NB4 (cell line): ENCODE measurements around the gene TM4SF1.

ENCODE experiments used
- POLR2A ChIP-seq: IDR thresholded peaks from 2 replicates; pipeline ENCODE4 v1.6.1; 2011; ENCODE audit warnings: mild to moderate bottlenecking; ENCODE audit not compliant: insufficient read length; ENCODE audit errors: extremely low read depth
- TF ChIP-seq, protein P1 (sequence below): IDR thresholded peaks from one replicate; pipeline ENCODE4 v1.5.1; 2012; ENCODE audit warnings: low read depth, low read length

DNA sequence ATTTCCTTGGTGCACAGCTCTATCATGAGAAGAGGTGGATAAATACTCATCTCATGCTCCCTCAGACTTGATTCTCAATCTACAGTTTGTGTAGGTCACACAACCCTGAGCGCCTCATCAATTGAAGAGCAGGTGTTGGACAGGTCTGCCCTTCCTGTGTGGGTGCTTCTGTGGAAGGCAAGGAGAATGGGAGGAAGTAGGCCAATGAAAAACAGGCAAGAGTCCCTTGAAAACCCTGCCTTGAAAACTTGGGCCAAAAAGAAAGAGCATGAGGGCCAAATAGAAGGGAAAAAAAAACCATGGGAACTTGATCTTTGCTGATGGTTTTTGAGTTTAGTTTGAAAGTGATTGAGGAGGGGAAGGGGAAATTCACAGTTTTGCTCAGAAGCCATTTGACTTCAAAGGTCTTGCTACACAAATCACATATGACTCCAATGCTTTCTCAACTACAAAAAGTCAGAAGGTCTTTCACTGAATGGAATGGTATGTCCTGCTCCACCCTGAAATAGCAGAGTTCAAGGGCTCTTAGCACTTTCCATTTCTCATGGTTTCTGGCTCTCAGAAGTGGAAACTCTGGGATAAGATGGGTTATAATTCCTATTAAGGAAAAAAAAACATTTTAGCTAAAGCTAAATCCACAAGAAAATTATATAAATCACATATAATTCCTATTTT is 37.2 kb upstream of the TM4SF1 start:
- TF ChIP-seq, protein P1, sequence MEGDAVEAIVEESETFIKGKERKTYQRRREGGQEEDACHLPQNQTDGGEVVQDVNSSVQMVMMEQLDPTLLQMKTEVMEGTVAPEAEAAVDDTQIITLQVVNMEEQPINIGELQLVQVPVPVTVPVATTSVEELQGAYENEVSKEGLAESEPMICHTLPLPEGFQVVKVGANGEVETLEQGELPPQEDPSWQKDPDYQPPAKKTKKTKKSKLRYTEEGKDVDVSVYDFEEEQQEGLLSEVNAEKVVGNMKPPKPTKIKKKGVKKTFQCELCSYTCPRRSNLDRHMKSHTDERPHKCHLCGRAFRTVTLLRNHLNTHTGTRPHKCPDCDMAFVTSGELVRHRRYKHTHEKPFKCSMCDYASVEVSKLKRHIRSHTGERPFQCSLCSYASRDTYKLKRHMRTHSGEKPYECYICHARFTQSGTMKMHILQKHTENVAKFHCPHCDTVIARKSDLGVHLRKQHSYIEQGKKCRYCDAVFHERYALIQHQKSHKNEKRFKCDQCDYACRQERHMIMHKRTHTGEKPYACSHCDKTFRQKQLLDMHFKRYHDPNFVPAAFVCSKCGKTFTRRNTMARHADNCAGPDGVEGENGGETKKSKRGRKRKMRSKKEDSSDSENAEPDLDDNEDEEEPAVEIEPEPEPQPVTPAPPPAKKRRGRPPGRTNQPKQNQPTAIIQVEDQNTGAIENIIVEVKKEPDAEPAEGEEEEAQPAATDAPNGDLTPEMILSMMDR, result no peak
- TF ChIP-seq POLR2A, result no peak
